GM21529 (cell line): ENCODE data around the gene MYBPC3.
A peak's percentile ranks its signal among the peaks of the same experiment; 100 is the strongest.

Experiments
- ATAC-seq: cut with Tn5 transposase; IDR thresholded peaks from one replicate; pipeline ENCODE4 v1.9.1; 2021; ENCODE audit not compliant: unreplicated experiment

Gene MYBPC3

GRCh38 chr11:47352556-47352955 is at the start of gene MYBPC3:
Gene MYBPC3, minus strand, starts transcription at chr11:47352702. Its CDS starts 55 bp downstream, at chr11:47352647.
- ATAC-seq = no peak

- ATAC-seq = peak; percentile 79
Measured at GRCh38 chr11:47400768-47401279, 48.3 kb upstream of the MYBPC3 start.

GRCh38 chr11:47399860-47400767 is 47.6 kb upstream of the MYBPC3 start:
- peak; percentile 57 for ATAC-seq

- ATAC-seq = no peak
Measured at GRCh38 chr11:47398551-47398950, 46.0 kb upstream of the MYBPC3 start.

GRCh38 chr11:47398011-47398410 is 45.5 kb upstream of the MYBPC3 start:
- ATAC-seq = no peak

- ATAC-seq = no peak
Measured at GRCh38 chr11:47396049-47396320, 43.5 kb upstream of the MYBPC3 start.

GRCh38 chr11:47395223-47396048 is 42.9 kb upstream of the MYBPC3 start:
- ATAC-seq = no peak

- peak; percentile 70 for ATAC-seq
Measured at GRCh38 chr11:47394322-47395222, 42.1 kb upstream of the MYBPC3 start.

- no peak for ATAC-seq
Measured at GRCh38 chr11:47394050-47394321, 41.5 kb upstream of the MYBPC3 start.

- no peak for ATAC-seq
Measured at GRCh38 chr11:47393163-47394049, 40.9 kb upstream of the MYBPC3 start.

GRCh38 chr11:47392546-47393162 is 40.2 kb upstream of the MYBPC3 start:
- no peak for ATAC-seq

GRCh38 chr11:47391711-47392432 is 39.4 kb upstream of the MYBPC3 start:
- ATAC-seq = no peak

- ATAC-seq = no peak
Measured at GRCh38 chr11:47391077-47391583, 38.6 kb upstream of the MYBPC3 start.

- ATAC-seq = no peak
Measured at GRCh38 chr11:47390422-47390760, 37.9 kb upstream of the MYBPC3 start.

GRCh38 chr11:47389577-47390421 is 37.3 kb upstream of the MYBPC3 start:
- ATAC-seq = no peak

GRCh38 chr11:47388697-47389576 is 36.4 kb upstream of the MYBPC3 start:
- ATAC-seq = no peak
